OCI-LY7 (cell line): ENCODE measurements around the gene YARS1. TPM values are rescaled to one million over a fixed set of nuclear protein-coding genes. Genes with fewer than 3 reads are reported as not detected.

Experiments used
- BruUV-seq: library from RNA; stranded (reverse); fragments of 400-500 nt; replicated peaks from 2 replicates; lab custom pipeline; 2021; lab: Mats Ljungman, UMichigan
- CTCF ChIA-PET: fragments of 300-600 bp; sonication (Branson Sonifier 250); formaldehyde crosslinking; loops from one replicate; lab custom pipeline; 2022; ENCODE audit warnings: antibody characterized with exemption; ENCODE audit not compliant: unreplicated experiment; lab: Charles Lee
- POLR2A ChIA-PET: fragments of 300-600 bp; sonication (Branson Sonifier 250); formaldehyde crosslinking; loops from one replicate; lab custom pipeline; 2022; ENCODE audit warnings: antibody characterized with exemption; lab: Charles Lee
- DNase-seq: peaks from one replicate; pipeline ENCODE4 v3.0.0-alpha.2; 2015; ENCODE audit warnings: low spot score
- H2AFZ ChIP-seq: fragments of 200-600 bp; sonication (generic), shearing (Covaris generic); 2 replicates; pipeline ENCODE4 v1.6.1; 2014; ENCODE audit warnings: mild to moderate bottlenecking, antibody characterized with exemption, low read length, moderate library complexity
- H3K27ac ChIP-seq: fragments of 200-600 bp; sonication (generic); 2 replicates; pipeline ENCODE4 v1.5.1; 2014; ENCODE audit warnings: mixed run types, low read depth, mild to moderate bottlenecking, moderate library complexity, low read length, inconsistent platforms; ENCODE audit not compliant: poor library complexity, severe bottlenecking
- H3K36me3 ChIP-seq: fragments of 200-600 bp; sonication (generic); 2 replicates; pipeline ENCODE4 v1.6.1; 2014; ENCODE audit warnings: mild to moderate bottlenecking, antibody characterized with exemption, low read length, moderate library complexity, mixed read lengths; ENCODE audit not compliant: insufficient read depth
- H3K4me1 ChIP-seq: fragments of 200-600 bp; sonication (generic); 2 replicates; pipeline ENCODE4 v1.5.1; 2014; ENCODE audit warnings: mild to moderate bottlenecking, low read length; ENCODE audit not compliant: insufficient read depth, poor library complexity, severe bottlenecking
- H3K4me2 ChIP-seq: fragments of 200-600 bp; sonication (generic); 2 replicates; pipeline ENCODE4 v1.6.1; 2014; ENCODE audit warnings: mild to moderate bottlenecking, low read length
- H3K4me3 ChIP-seq: fragments of 200-600 bp; sonication (generic); 2 replicates; pipeline ENCODE4 v1.5.1; 2014; ENCODE audit warnings: mild to moderate bottlenecking, low read depth, low read length; ENCODE audit not compliant: poor library complexity, severe bottlenecking
- H3K79me2 ChIP-seq: fragments of 200-600 bp; sonication (generic); 2 replicates; pipeline ENCODE4 v1.6.1; 2016; ENCODE audit warnings: low read depth, mild to moderate bottlenecking, low read length, moderate library complexity, mixed read lengths; ENCODE audit not compliant: insufficient read depth
- H3K9me2 ChIP-seq: fragments of 200-600 bp; sonication (generic); 2 replicates; pipeline ENCODE4 v1.6.1; 2016; ENCODE audit warnings: mild to moderate bottlenecking, low read length, mixed read lengths; ENCODE audit not compliant: insufficient read depth
- H3K9me3 ChIP-seq: fragments of 200-600 bp; sonication (generic); 2 replicates; pipeline ENCODE4 v1.6.1; 2014; ENCODE audit warnings: mild to moderate bottlenecking, mixed run types, low read length, mixed read lengths
- H4K20me1 ChIP-seq: fragments of 200-600 bp; sonication (generic); 2 replicates; pipeline ENCODE4 v1.6.1; 2014; ENCODE audit warnings: mild to moderate bottlenecking, antibody characterized with exemption, low read length, moderate library complexity, mixed read lengths; ENCODE audit not compliant: insufficient read depth
- CTCF ChIP-seq: fragments of 200-600 bp; sonication (generic); conservative IDR thresholded peaks from 2 replicates; pipeline ENCODE4 v1.5.1; 2014; ENCODE audit warnings: mild to moderate bottlenecking, antibody characterized with exemption, low read length, moderate library complexity, mixed read lengths
- EZH2phosphoT487 ChIP-seq: fragments of 200-600 bp; sonication (generic); IDR thresholded peaks from 2 replicates; pipeline ENCODE4 v1.6.1; 2018; ENCODE audit warnings: low read depth, borderline replicate concordance, mild to moderate bottlenecking, mixed run types, antibody characterized with exemption, low read length, moderate library complexity, mixed read lengths
- intact Hi-C: fragments of 100-400 bp; cut with micrococcal nuclease; formaldehyde crosslinking; loops from one replicate; pipeline ENCODE4 v1.10.0; 2022; ENCODE audit not compliant: unreplicated experiment
- total RNA-seq, 2 experiments: library from RNA; depleted of rRNA in 1 of 2; stranded (reverse); fragments of >200 nt in 1 of 2; shearing (Covaris generic) in 1 of 2; gene quantifications; 2 replicates each; pipeline ENCODE4 v1.2.3, GENCODE V29; 2014 to 2022

YARS1 gene
- total RNA-seq, 2 experiments from 2014 or later, result 276 to 321 TPM

DNA sequence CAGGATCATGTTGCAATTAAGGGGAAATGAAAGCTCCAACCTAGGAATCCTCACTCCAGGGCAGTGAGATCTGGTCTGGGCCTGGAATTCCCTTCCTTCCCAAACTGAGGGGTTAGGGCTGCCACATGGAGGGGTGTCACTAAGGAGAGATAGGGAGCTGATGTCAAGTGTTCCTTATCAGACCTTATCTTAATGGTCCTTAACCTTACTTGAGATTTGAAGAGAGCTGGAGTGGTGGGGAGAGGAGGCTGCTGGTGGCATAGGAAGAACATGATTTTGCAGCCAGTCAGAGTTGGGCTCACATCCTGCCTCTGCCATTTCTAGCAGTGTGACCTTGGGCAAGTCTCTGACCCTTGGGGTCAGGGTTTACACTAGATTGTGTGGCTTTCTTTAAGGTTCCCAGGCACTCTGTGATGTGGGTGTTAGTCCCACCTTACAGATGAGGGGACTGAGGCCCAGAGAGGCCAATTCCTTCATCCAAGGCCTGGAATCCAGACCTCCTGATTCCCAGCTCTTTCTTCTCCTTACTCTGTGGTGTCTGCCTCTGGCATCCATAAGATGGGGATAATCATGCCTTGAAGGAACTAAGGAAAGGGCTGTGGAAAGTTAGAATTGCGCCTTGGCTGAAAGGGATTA, 58.2 kb downstream of the YARS1 start:
- H3K9me3 ChIP-seq, result no peaks in the 10 kb centered on the region
- no peak for TF ChIP-seq CTCF
- TF ChIP-seq EZH2phosphoT487, result no peak
- H3K27ac ChIP-seq, result no peak overlapping the region
- H3K4me3 ChIP-seq, result no peak overlapping the region
- no peak for DNase-seq
- ChIA-PET CTCF (no interaction called here), POLR2A (interaction anchor here (0.9 kb wide), 1 partner anchor 47 kb away, joined by 3 read pairs; no protein-coding TSS in a partner anchor)
- no peaks in the 10 kb centered on the region for H3K9me2 ChIP-seq
- H3K4me2 ChIP-seq, result no peak overlapping the region
- H4K20me1 ChIP-seq, result no peaks in the 10 kb centered on the region
- intact Hi-C loops, result no loop called here
- BruUV-seq, result no TSS peak
- H3K79me2 ChIP-seq, result no peaks in the 10 kb centered on the region
- peaks cover 3% of the 10 kb centered on the region for H3K4me1 ChIP-seq
- H2AFZ ChIP-seq, result no peak overlapping the region
- no peaks in the 10 kb centered on the region for H3K36me3 ChIP-seq

- Histone ChIP-seq H3K9me2 (no peaks in the 10 kb centered on the region), H2AFZ (no peak overlapping the region), H3K4me2 (no peak overlapping the region), H3K9me3 (no peaks in the 10 kb centered on the region), H3K27ac (no peak overlapping the region), H3K4me3 (no peak overlapping the region), H3K36me3 (no peaks in the 10 kb centered on the region), H4K20me1 (no peaks in the 10 kb centered on the region), H3K79me2 (no peaks in the 10 kb centered on the region), H3K4me1 (peaks cover 3% of the 10 kb centered on the region)
- TF ChIP-seq EZH2phosphoT487 (no peak), CTCF (no peak)
- no TSS peak for BruUV-seq
- intact Hi-C loops, result no loop called here
- DNase-seq, result no peak
- POLR2A ChIA-PET, result interaction anchor here (0.9 kb wide), 1 partner anchor 48 kb away, joined by 3 read pairs; no protein-coding TSS in a partner anchor
- CTCF ChIA-PET, result no interaction called here
Measured at GRCh38 chr1:32758177-32758794, 58.9 kb downstream of the YARS1 start.
